DOHH2 (cell line): ENCODE data around the gene CACNA2D3.

Experiments used
- EZH2phosphoT487 ChIP-seq: fragments of 200-600 bp; sonication (generic); IDR thresholded peaks from 2 replicates; pipeline ENCODE4 v1.6.1; 2017; ENCODE audit warnings: borderline replicate concordance, mild to moderate bottlenecking, antibody characterized with exemption, low read length, moderate library complexity, mixed read lengths
- TF ChIP-seq, protein P1 (sequence below): fragments of 200-600 bp; sonication (generic); IDR thresholded peaks from one replicate; pipeline ENCODE4 v1.5.1; 2014; ENCODE audit warnings: antibody characterized with exemption, mild to moderate bottlenecking, low read depth, low read length; ENCODE audit not compliant: poor library complexity, severe bottlenecking

DNA sequence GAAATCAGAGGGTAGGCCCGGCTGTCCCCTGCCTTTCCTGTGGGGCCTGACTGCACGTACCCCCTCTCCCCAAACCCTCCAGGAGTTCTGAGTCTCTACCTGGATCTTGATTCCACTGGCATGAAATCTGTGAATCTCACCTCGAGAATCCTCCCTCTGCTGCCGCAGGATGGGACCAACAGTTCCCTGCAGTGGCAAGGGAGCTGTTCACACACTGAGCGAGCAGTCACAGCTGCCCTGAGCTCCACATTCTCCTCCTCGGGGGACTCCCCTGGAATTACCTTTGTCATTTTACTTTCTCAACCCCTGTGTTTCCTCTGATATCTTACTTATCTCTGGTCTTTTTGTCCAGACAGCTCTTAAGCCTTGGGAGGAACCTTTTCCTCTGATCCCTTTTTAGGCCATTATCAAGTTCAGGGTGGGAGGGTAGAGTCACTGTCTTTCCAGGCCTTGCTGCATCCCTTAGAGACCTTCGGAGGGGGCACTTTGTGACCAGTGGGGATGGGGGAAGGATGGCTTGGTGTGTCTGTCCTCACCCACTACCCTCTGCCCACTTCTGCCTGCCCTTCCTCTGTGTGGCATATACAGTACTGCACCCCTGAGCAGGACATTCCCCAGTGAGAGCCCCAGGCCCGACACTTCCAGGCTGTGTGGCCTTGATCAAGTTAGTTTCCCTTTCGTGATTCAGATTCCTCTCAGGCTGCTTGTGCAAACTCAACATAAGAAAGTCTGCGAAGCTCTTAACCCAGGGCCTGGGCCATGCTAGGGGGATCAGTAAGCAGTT, 42.0 kb downstream of the CACNA2D3 start:
- TF ChIP-seq, protein P1, sequence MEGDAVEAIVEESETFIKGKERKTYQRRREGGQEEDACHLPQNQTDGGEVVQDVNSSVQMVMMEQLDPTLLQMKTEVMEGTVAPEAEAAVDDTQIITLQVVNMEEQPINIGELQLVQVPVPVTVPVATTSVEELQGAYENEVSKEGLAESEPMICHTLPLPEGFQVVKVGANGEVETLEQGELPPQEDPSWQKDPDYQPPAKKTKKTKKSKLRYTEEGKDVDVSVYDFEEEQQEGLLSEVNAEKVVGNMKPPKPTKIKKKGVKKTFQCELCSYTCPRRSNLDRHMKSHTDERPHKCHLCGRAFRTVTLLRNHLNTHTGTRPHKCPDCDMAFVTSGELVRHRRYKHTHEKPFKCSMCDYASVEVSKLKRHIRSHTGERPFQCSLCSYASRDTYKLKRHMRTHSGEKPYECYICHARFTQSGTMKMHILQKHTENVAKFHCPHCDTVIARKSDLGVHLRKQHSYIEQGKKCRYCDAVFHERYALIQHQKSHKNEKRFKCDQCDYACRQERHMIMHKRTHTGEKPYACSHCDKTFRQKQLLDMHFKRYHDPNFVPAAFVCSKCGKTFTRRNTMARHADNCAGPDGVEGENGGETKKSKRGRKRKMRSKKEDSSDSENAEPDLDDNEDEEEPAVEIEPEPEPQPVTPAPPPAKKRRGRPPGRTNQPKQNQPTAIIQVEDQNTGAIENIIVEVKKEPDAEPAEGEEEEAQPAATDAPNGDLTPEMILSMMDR: no peak
- no peak for TF ChIP-seq EZH2phosphoT487
